CD14-positive monocyte (primary cell): ENCODE measurements around the gene GPD1L. TPM values are rescaled to one million over a fixed set of nuclear protein-coding genes. Genes with fewer than 3 reads are reported as not detected.

ENCODE experiments used
- DNase-seq, 3 donors: peaks; one replicate each; pipeline ENCODE4 v3.0.0-alpha.2; 2011 to 2022
- H2AFZ ChIP-seq: 2 replicates; pipeline ENCODE4 v1.6.0; 2012; ENCODE audit warnings: mild to moderate bottlenecking, low read depth, low read length, inconsistent platforms; ENCODE audit not compliant: insufficient read depth, poor library complexity, severe bottlenecking
- H3K27ac ChIP-seq, 2 donors: 1 replicate in 1 of 2; 2 replicates in 1 of 2; pipeline ENCODE4 v1.5.1; 2012 to 2013; ENCODE audit warnings: low read length in 2 of 2, control low read depth in 1 of 2, inconsistent platforms in 1 of 2, low read depth in 1 of 2, mild to moderate bottlenecking in 1 of 2
- H3K27me3 ChIP-seq, 2 donors: one replicate each; pipeline versions ENCODE4 v1.6.0 to v1.6.1; 2011 to 2013; ENCODE audit warnings: low read length in 2 of 2; ENCODE audit not compliant: control insufficient read depth in 2 of 2, insufficient read depth in 2 of 2
- H3K36me3 ChIP-seq, 2 donors: replicated peaks in 1 of 2; 1 replicate in 1 of 2; 2 replicates in 1 of 2; pipeline versions ENCODE4 v1.5.1 to v1.6.1; 2012 to 2013; ENCODE audit warnings: low read length in 2 of 2, control low read depth in 1 of 2, inconsistent platforms in 1 of 2, mild to moderate bottlenecking in 1 of 2; ENCODE audit not compliant: insufficient read depth in 2 of 2, control insufficient read depth in 1 of 2
- H3K4me1 ChIP-seq, 2 donors: 1 replicate in 1 of 2; 2 replicates in 1 of 2; pipeline versions ENCODE4 v1.5.1 to v1.6.1; 2012 to 2013; ENCODE audit warnings: low read length in 2 of 2, control low read depth in 1 of 2, inconsistent platforms in 1 of 2, mild to moderate bottlenecking in 1 of 2, moderate library complexity in 1 of 2; ENCODE audit not compliant: insufficient read depth in 2 of 2, control insufficient read depth in 1 of 2
- H3K4me2 ChIP-seq: replicated peaks from 2 replicates; pipeline ENCODE3; 2012; ENCODE audit warnings: low read length, moderate library complexity, mild to moderate bottlenecking; ENCODE audit not compliant: poor library complexity, severe bottlenecking; ENCODE audit errors: extremely low read depth
- H3K4me3 ChIP-seq, 3 experiments: fragments of 200-600 bp in 1 of 3; sonication (generic) in 1 of 3; replicated peaks in 1 of 3; 1 replicate in 2 of 3; 2 replicates in 1 of 3; pipeline ENCODE4 v1.5.1; 2011 to 2013; ENCODE audit warnings: low read length in 3 of 3, mild to moderate bottlenecking in 3 of 3, control low read depth in 2 of 3, low read depth in 2 of 3, inconsistent platforms in 1 of 3, moderate library complexity in 1 of 3
- H3K79me2 ChIP-seq: 2 replicates; pipeline ENCODE4 v1.6.0; 2012; ENCODE audit warnings: mild to moderate bottlenecking, control low read depth, inconsistent platforms, low read length, moderate library complexity; ENCODE audit not compliant: insufficient read depth
- H3K9ac ChIP-seq: 2 replicates; pipeline ENCODE4 v1.6.0; 2017; ENCODE audit warnings: low read length, mild to moderate bottlenecking; ENCODE audit not compliant: insufficient read depth, poor library complexity, severe bottlenecking
- H3K9me3 ChIP-seq, 2 donors: replicated peaks in 1 of 2; 1 replicate in 1 of 2; 2 replicates in 1 of 2; pipeline versions ENCODE4 v1.5.1 to v1.6.1; 2012 to 2013; ENCODE audit warnings: low read length in 2 of 2, control low read depth in 1 of 2; ENCODE audit not compliant: control insufficient read depth in 1 of 2, insufficient read depth in 1 of 2
- H4K20me1 ChIP-seq: 2 replicates; pipeline ENCODE4 v1.6.0; 2012; ENCODE audit warnings: mild to moderate bottlenecking, low read length, control low read depth, moderate library complexity; ENCODE audit not compliant: insufficient read depth
- H3K27ac Mint-ChIP-seq, 7 donors: one replicate each; pipeline ENCODE4 v1.8.0; 2020; ENCODE audit warnings: mild to moderate bottlenecking in 7 of 7, mixed read lengths in 7 of 7, moderate library complexity in 6 of 7, inconsistent platforms in 2 of 7
- H3K27me3 Mint-ChIP-seq, 3 donors: one replicate each; pipeline ENCODE4 v1.8.0; 2021 to 2022; ENCODE audit warnings: low read depth in 3 of 3, mild to moderate bottlenecking in 3 of 3, mixed read lengths in 3 of 3, moderate library complexity in 3 of 3, inconsistent platforms in 1 of 3
- H3K36me3 Mint-ChIP-seq, 2 donors: one replicate each; pipeline ENCODE4 v1.8.0; 2020; ENCODE audit warnings: mixed read lengths in 2 of 2, inconsistent platforms in 1 of 2, mild to moderate bottlenecking in 1 of 2
- H3K4me1 Mint-ChIP-seq: one replicate; pipeline ENCODE4 v1.8.0; 2020; ENCODE audit warnings: mild to moderate bottlenecking, mixed read lengths
- H3K4me3 Mint-ChIP-seq, 2 donors: one replicate each; pipeline ENCODE4 v1.8.0; 2020; ENCODE audit warnings: mild to moderate bottlenecking in 2 of 2, mixed read lengths in 2 of 2, moderate library complexity in 1 of 2
- H3K9me3 Mint-ChIP-seq, 7 donors: one replicate each; pipeline ENCODE4 v1.8.0; 2020 to 2022; ENCODE audit warnings: mixed read lengths in 7 of 7, mild to moderate bottlenecking in 6 of 7, moderate library complexity in 6 of 7, inconsistent platforms in 2 of 7
- CTCF ChIP-seq: fragments of 200-600 bp; IDR thresholded peaks from one replicate; pipeline ENCODE4 v1.8.0; 2022; ENCODE audit warnings: antibody characterized with exemption, mild to moderate bottlenecking
- WGBS: methylation state at CpG from one replicate; pipeline ENCODE4 v1.1.5; 2013; ENCODE audit warnings: missing lambda C conversion rate; ENCODE audit not compliant: insufficient coverage; 5-methylcytosine and 5-hydroxymethylcytosine counted together
- intact Hi-C, 2 donors: fragments of 100-400 bp; cut with micrococcal nuclease; formaldehyde crosslinking; loops; one replicate each; pipeline versions ENCODE4 v1.15.0 to v1.15.1; 2023
- polyA plus RNA-seq, 3 donors: library from polyadenylated mRNA; depleted of rRNA in 1 of 3; unstranded in 2 of 3; stranded (reverse) in 1 of 3; fragments of 300-500 nt in 2 of 3; fragments of >200 nt in 1 of 3; fragmentation: Illumina TruSeq in 2 of 3; gene quantifications; 1 replicate in 2 of 3; 2 replicates in 1 of 3; pipeline ENCODE4 v1.2.3, GENCODE V29; 2012 to 2021

Gene GPD1L
- polyA plus RNA-seq, 3 donors, result 4.9 to 11.8 (median 10.2) TPM

GRCh38 chr3:32193101-32193500 is 86.7 kb downstream of the GPD1L start:
- Histone ChIP-seq H3K9ac (no peak overlapping the region), H3K4me3 (no peak overlapping the region), H4K20me1 (no peaks in the 10 kb centered on the region), H3K4me2 (no peak overlapping the region), H3K4me1 (no peaks in the 10 kb centered on the region), H3K36me3 (no peaks in the 10 kb centered on the region), H3K27ac (no peak overlapping the region), H2AFZ (no peak overlapping the region), H3K79me2 (no peaks in the 10 kb centered on the region), H3K27me3 (no peaks in the 10 kb centered on the region), H3K9me3 (no peaks in the 10 kb centered on the region)
- no peaks in the 10 kb centered on the region for H3K4me1 Mint-ChIP-seq
- no peak overlapping the region for H3K4me3 Mint-ChIP-seq
- no peak overlapping the region for H3K27ac Mint-ChIP-seq
- TF ChIP-seq CTCF, result no peak
- H3K36me3 Mint-ChIP-seq, result no peaks in the 10 kb centered on the region
- intact Hi-C loops, result no loop called here
- H3K9me3 Mint-ChIP-seq, result no peaks in the 10 kb centered on the region
- H3K27me3 Mint-ChIP-seq, result peaks cover 1 to 4% (median 1%) of the 10 kb centered on the region in 3 donors
- no peak for DNase-seq

DNA sequence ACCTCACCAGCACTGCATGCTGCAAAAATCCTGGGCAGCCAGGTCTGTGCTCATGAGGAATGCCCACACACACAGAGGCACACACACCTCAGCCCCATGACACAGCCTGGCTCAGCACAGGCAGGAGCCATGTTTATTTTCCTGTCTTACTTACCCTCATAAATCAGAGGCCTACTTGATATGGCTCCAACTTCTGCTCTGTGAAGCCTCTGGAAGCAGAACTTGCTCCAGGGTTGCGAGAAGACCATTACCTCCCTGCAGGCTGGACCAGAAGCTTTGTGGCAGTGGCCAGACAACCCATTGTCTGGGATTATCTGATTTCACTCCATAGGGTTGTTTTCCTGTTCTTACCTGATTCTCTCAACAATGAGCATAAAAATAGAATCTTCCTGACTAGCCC is 88.2 kb downstream of the GPD1L start:
- Histone ChIP-seq H3K9ac (no peak overlapping the region), H3K4me2 (no peak overlapping the region), H3K36me3 (no peaks in the 10 kb centered on the region), H2AFZ (no peak overlapping the region), H4K20me1 (no peaks in the 10 kb centered on the region), H3K9me3 (no peaks in the 10 kb centered on the region), H3K4me3 (no peak overlapping the region), H3K4me1 (peaks cover 4 to 6% of the 10 kb centered on the region in 2 donors), H3K27me3 (no peaks in the 10 kb centered on the region), H3K27ac (no peak overlapping the region), H3K79me2 (no peaks in the 10 kb centered on the region)
- intact Hi-C loops, result no loop called here
- H3K36me3 Mint-ChIP-seq, result no peaks in the 10 kb centered on the region
- no peaks in the 10 kb centered on the region for H3K9me3 Mint-ChIP-seq
- WGBS, result 67% methylated on average over 1 of the region's 1 CpG
- H3K4me1 Mint-ChIP-seq, result peaks cover 9% of the 10 kb centered on the region
- peaks cover 0 to 4% (median 1%) of the 10 kb centered on the region in 3 donors for H3K27me3 Mint-ChIP-seq
- no peak overlapping the region for H3K27ac Mint-ChIP-seq
- H3K4me3 Mint-ChIP-seq, result no peak overlapping the region
- no peak for TF ChIP-seq CTCF
- no peak for DNase-seq
